ENCODE measurements around the gene GNAL.

GNAL gene

GRCh38 chr18:11775436-11776174 is 86.5 kb downstream of the GNAL start:
- no peak for DNase-seq

- no peak for DNase-seq
Measured at GRCh38 chr18:11780042-11780441, 91.0 kb downstream of the GNAL start.

GRCh38 chr18:11783716-11784331 is 94.8 kb downstream of the GNAL start:
- DNase-seq = no peak

- DNase-seq = no peak
Measured at GRCh38 chr18:11784674-11785304, 95.7 kb downstream of the GNAL start.

GRCh38 chr18:11785444-11786055 is 96.5 kb downstream of the GNAL start:
- DNase-seq = no peak

GRCh38 chr18:11789716-11790510 is 100.8 kb downstream of the GNAL start:
- no peak for DNase-seq

GRCh38 chr18:11791131-11791530 is 102.1 kb downstream of the GNAL start:
- DNase-seq = no peak

- DNase-seq = no peak
Measured at GRCh38 chr18:11792632-11793031, 103.6 kb downstream of the GNAL start.

GRCh38 chr18:11794195-11794594 is 105.1 kb downstream of the GNAL start:
- DNase-seq = no peak

- no peak for DNase-seq
Measured at GRCh38 chr18:11795916-11796315, 106.9 kb downstream of the GNAL start.

GRCh38 chr18:11798271-11798670 is 109.2 kb downstream of the GNAL start:
- DNase-seq = no peak

- no peak for DNase-seq
Measured at GRCh38 chr18:11799066-11799465, 110.0 kb downstream of the GNAL start.

GRCh38 chr18:11800566-11801334 is 111.7 kb downstream of the GNAL start:
- DNase-seq = no peak

- DNase-seq = no peak
Measured at GRCh38 chr18:11801573-11801972, 112.5 kb downstream of the GNAL start.

- no peak for DNase-seq
Measured at GRCh38 chr18:11802158-11802557, 113.1 kb downstream of the GNAL start.

- DNase-seq = no peak
Measured at GRCh38 chr18:11802586-11802985, 113.5 kb downstream of the GNAL start.

GRCh38 chr18:11807233-11807632 is 118.2 kb downstream of the GNAL start:
- DNase-seq = no peak

GRCh38 chr18:11808001-11808855 is 119.2 kb downstream of the GNAL start:
- no peak for DNase-seq

- no peak for DNase-seq
Measured at GRCh38 chr18:11809895-11810294, 120.8 kb downstream of the GNAL start.

- DNase-seq = no peak
Measured at GRCh38 chr18:11810379-11810778, 121.3 kb downstream of the GNAL start.

- no peak for DNase-seq
Measured at GRCh38 chr18:11811009-11811408, 121.9 kb downstream of the GNAL start.
